ENCODE results near the gene PDE4B.

GRCh38 chr1:65824103-65824502, 31.4 kb downstream of the PDE4B start:
- TF ChIP-seq POLR2A (IDR thresholded peaks at IDR 0.05) (no peak), CTCF (IDR thresholded peaks at IDR 0.05) (no peak)

Data from lower leg skin (tissue), 3 donors.